ENCODE measurements around the gene STK16. TPM values are rescaled to one million over a fixed set of nuclear protein-coding genes. Genes with fewer than 3 reads are reported as not detected.
A peak's percentile ranks its signal among the peaks of the same experiment; 100 is the strongest.
"Not testable (repeated sequence)": the region's sequence is repeated elsewhere in the genome, so short reads cannot be mapped to it uniquely, and the experiment has no call there.

The STK16 gene, protein sequence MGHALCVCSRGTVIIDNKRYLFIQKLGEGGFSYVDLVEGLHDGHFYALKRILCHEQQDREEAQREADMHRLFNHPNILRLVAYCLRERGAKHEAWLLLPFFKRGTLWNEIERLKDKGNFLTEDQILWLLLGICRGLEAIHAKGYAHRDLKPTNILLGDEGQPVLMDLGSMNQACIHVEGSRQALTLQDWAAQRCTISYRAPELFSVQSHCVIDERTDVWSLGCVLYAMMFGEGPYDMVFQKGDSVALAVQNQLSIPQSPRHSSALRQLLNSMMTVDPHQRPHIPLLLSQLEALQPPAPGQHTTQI
- 9.0 TPM for polyA plus RNA-seq (2013, experiment 1 of 2)
- polyA plus RNA-seq (2013, experiment 2 of 2) = 8.8 TPM

DNA sequence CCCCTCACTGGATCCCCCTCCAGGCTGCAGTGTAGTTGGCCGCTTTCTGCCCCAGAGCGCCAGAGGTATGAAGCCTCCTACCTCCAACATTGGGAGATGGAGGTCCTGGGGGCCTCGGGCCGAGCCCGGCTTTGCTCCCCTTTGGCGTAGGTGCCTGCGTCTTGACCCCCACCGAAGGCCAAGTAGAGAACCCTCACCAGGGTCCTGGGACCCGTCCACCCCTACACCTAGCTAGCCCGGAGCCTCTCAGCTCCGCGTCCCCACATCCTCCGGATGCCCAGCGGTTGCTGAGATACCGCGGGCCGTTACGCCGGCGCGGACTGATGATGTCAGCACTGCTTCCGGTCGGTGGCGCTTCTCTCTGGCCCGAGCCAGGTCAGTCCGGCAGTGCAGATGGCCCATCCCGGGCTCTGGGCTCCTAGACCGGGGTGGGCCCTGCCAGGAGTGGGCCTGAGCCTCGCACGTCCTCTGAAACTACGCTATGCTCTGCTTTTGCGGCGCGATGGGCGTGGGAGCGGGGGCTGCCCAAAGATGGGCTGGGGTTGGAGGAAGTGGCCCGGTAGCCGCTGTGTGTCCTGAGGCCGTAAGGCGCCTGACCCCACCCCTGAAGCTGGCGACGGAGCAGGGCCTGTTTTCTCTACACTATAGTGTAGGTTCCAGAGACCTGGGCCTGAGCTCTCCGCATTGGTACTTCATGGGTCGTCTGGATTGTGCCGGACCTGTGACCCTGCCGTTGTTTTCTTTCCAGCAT lies at the start of gene STK16, which contains the start of gene GLB1L:
STK16 (plus strand) TSS at position 332 of the 751 bp plus-strand sequence. CDS start 521 bp downstream, outside the sequence.
GLB1L (minus strand) TSS at position 297 of the 751 bp plus-strand sequence. CDS start 1,871 bp downstream, outside the sequence.
- Histone ChIP-seq H3K36me3 (ENCODE audit: control insufficient read depth, insufficient read depth, low read length) (no peaks in the 10 kb centered on the region), H3K9ac (ENCODE audit: low read length) (peak within 1 kb of the TSS; percentile 99), H3K27ac (ENCODE audit: low read depth, low read length) (no peak within 1 kb of the TSS), H4K5ac (ENCODE audit: low read length) (peak within 1 kb of the TSS; percentile 12), H3K23ac (ENCODE audit: low read length) (peak within 1 kb of the TSS; percentile 89), H3K4me1 (ENCODE audit: control insufficient read depth, low read depth, low read length) (peaks cover 2% of the 10 kb centered on the region), H4K8ac (ENCODE audit: low read depth, low read length) (peak within 1 kb of the TSS; percentile 69), H3K79me1 (ENCODE audit: low read length) (peaks cover 7% of the 10 kb centered on the region), H3K4ac (ENCODE audit: low read depth, low read length) (peak within 1 kb of the TSS; percentile 59), H3K79me2 (ENCODE audit: control insufficient read depth, insufficient read depth, low read length) (no peaks in the 10 kb centered on the region), H3K56ac (ENCODE audit: low read length) (peak within 1 kb of the TSS; percentile 100), H2BK15ac (replicated peaks; ENCODE audit: low read depth) (no peak within 1 kb of the TSS), H3K4me3 (ENCODE audit: low read length) (peak within 1 kb of the TSS; percentile 95), H3K27me3 (ENCODE audit: insufficient read depth, low read length, poor library complexity) (no peaks in the 10 kb centered on the region), H2AK5ac (ENCODE audit: low read length) (peak within 1 kb of the TSS; percentile 22), H3K18ac (ENCODE audit: low read length) (peak within 1 kb of the TSS; percentile 13), H2BK120ac (ENCODE audit: low read depth, low read length) (no peak within 1 kb of the TSS), H3K4me2 (ENCODE audit: low read length) (peak within 1 kb of the TSS; percentile 78), H2BK5ac (ENCODE audit: low read length) (peak within 1 kb of the TSS; percentile 76)
- DNase-seq = peak; percentile 97
- WGBS (ENCODE audit: extremely low coverage, insufficient coverage, low lambda C conversion rate) = no CpG with 5 or more reads among the region's 46 CpGs

DNA sequence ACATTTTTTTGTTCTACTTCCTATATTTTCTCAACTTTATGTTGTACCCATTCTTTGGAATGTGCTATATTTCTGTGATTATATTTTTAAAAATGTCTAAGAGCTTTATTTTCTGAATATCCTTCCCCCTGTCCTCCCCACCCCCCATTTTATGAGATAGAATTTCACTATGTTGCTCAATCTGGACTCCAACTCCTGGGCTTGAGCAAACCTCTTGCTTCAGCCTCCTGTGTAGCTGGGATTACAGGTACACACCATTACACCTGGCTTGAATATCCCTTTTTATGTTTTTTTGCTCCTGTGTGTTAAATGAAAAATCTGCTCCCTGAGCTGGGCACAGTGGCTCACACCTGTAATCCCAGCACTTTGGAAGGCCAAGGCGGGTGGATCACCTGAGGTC lies 47.9 kb upstream of the STK16 start:
- H3K18ac ChIP-seq (ENCODE audit: low read length) = no peak overlapping the region
- no peak overlapping the region for H2BK15ac ChIP-seq (replicated peaks; ENCODE audit: low read depth)
- no CpG with 5 or more reads among the region's 1 CpG for WGBS (ENCODE audit: extremely low coverage, insufficient coverage, low lambda C conversion rate)
- H2BK120ac ChIP-seq (ENCODE audit: low read depth, low read length) = no peak overlapping the region
- no peak overlapping the region for H3K4ac ChIP-seq (ENCODE audit: low read depth, low read length)
- H3K27me3 ChIP-seq (ENCODE audit: insufficient read depth, low read length, poor library complexity) = no peaks in the 10 kb centered on the region
- no peak overlapping the region for H3K23ac ChIP-seq (ENCODE audit: low read length)
- H2BK5ac ChIP-seq (ENCODE audit: low read length) = no peak overlapping the region
- no peak overlapping the region for H3K4me2 ChIP-seq (ENCODE audit: low read length)
- H3K56ac ChIP-seq (ENCODE audit: low read length) = no peak overlapping the region
- H3K79me2 ChIP-seq (ENCODE audit: control insufficient read depth, insufficient read depth, low read length) = no peaks in the 10 kb centered on the region
- H3K27ac ChIP-seq (ENCODE audit: low read depth, low read length) = no peak overlapping the region
- H3K36me3 ChIP-seq (ENCODE audit: control insufficient read depth, insufficient read depth, low read length) = no peaks in the 10 kb centered on the region
- no peaks in the 10 kb centered on the region for H3K79me1 ChIP-seq (ENCODE audit: low read length)
- H2AK5ac ChIP-seq (ENCODE audit: low read length) = no peak overlapping the region
- no peak overlapping the region for H4K5ac ChIP-seq (ENCODE audit: low read length)
- no peak overlapping the region for H4K8ac ChIP-seq (ENCODE audit: low read depth, low read length)
- no peak overlapping the region for H3K9ac ChIP-seq (ENCODE audit: low read length)
- H3K4me3 ChIP-seq (ENCODE audit: low read length) = no peak overlapping the region
- H3K4me1 ChIP-seq (ENCODE audit: control insufficient read depth, low read depth, low read length) = no peaks in the 10 kb centered on the region
- no peak for DNase-seq

DNA sequence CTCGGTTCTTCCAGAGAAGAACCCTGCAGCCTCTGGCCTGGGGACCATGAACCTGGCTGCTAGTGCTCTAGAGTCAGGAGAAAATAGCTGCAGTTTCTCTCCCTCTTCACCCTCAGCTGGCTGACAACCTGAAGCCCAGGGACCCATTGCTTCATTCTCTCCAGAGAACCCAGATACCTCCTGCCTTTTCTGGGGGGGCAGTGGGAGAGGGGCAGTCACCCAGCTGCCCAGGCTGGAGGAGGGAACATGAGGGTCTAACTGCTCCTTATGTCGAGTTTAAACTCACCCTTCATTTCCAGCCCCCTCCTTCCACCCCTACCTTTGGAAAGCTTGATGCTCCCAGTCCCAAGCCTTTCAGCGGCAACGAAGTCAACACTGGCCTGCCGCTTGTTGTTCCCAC lies 46.3 kb upstream of the STK16 start:
- no peak overlapping the region for H3K4me3 ChIP-seq (ENCODE audit: low read length)
- H3K18ac ChIP-seq (ENCODE audit: low read length) = no peak overlapping the region
- no peak overlapping the region for H4K8ac ChIP-seq (ENCODE audit: low read depth, low read length)
- no peak overlapping the region for H2AK5ac ChIP-seq (ENCODE audit: low read length)
- no peak overlapping the region for H3K4ac ChIP-seq (ENCODE audit: low read depth, low read length)
- no peak overlapping the region for H2BK5ac ChIP-seq (ENCODE audit: low read length)
- H4K5ac ChIP-seq (ENCODE audit: low read length) = no peak overlapping the region
- no peaks in the 10 kb centered on the region for H3K79me2 ChIP-seq (ENCODE audit: control insufficient read depth, insufficient read depth, low read length)
- no peak for DNase-seq
- H3K27me3 ChIP-seq (ENCODE audit: insufficient read depth, low read length, poor library complexity) = no peaks in the 10 kb centered on the region
- no peak overlapping the region for H2BK15ac ChIP-seq (replicated peaks; ENCODE audit: low read depth)
- no peak overlapping the region for H3K23ac ChIP-seq (ENCODE audit: low read length)
- no peak overlapping the region for H3K9ac ChIP-seq (ENCODE audit: low read length)
- WGBS (ENCODE audit: extremely low coverage, insufficient coverage, low lambda C conversion rate) = no CpG with 5 or more reads among the region's 5 CpGs
- H3K36me3 ChIP-seq (ENCODE audit: control insufficient read depth, insufficient read depth, low read length) = no peaks in the 10 kb centered on the region
- no peak overlapping the region for H2BK120ac ChIP-seq (ENCODE audit: low read depth, low read length)
- H3K4me2 ChIP-seq (ENCODE audit: low read length) = no peak overlapping the region
- no peaks in the 10 kb centered on the region for H3K79me1 ChIP-seq (ENCODE audit: low read length)
- no peak overlapping the region for H3K27ac ChIP-seq (ENCODE audit: low read depth, low read length)
- H3K4me1 ChIP-seq (ENCODE audit: control insufficient read depth, low read depth, low read length) = no peaks in the 10 kb centered on the region
- no peak overlapping the region for H3K56ac ChIP-seq (ENCODE audit: low read length)

DNA sequence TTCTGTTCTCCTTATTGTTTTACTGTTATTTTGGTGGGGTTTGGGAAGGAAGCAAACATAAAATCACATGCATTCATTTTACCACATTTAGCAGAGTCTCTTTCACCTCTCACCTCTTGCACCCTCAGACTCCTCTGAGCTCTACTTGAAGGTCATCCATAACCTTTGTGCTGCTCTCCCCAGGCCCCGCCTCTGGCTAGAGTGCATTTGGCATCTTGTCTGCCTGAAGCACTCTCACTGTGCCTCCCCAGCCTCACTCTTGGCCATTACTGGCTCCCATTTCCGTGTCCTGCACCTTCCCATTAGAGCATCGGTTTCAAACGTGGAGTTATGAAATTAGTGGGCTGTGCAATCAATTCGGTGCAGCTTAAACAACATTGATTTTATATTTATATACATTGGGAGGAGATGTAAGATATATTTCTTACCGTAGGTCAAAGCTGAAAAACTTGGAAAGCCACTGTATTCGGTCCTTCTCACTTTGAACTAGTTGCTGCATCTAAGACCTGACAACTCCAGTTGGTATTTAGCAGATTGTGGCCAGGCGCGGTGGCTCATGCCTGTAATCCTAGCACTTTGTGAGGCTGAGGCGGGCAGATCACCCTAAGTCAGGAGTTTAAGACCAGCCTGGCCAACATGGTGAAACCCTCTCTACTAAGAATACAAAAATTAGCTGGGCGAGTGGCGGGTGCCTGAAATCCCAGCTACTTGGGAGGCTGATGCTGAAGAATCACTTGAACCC lies 45.6 kb upstream of the STK16 start:
- Histone ChIP-seq H4K8ac (ENCODE audit: low read depth, low read length) (no peak overlapping the region), H3K4me3 (ENCODE audit: low read length) (no peak overlapping the region), H2BK15ac (replicated peaks; ENCODE audit: low read depth) (no peak overlapping the region), H3K18ac (ENCODE audit: low read length) (no peak overlapping the region), H3K4me2 (ENCODE audit: low read length) (no peak overlapping the region), H3K4me1 (ENCODE audit: control insufficient read depth, low read depth, low read length) (no peaks in the 10 kb centered on the region), H2AK5ac (ENCODE audit: low read length) (no peak overlapping the region), H3K27ac (ENCODE audit: low read depth, low read length) (no peak overlapping the region), H3K56ac (ENCODE audit: low read length) (no peak overlapping the region), H3K79me2 (ENCODE audit: control insufficient read depth, insufficient read depth, low read length) (no peaks in the 10 kb centered on the region), H3K79me1 (ENCODE audit: low read length) (no peaks in the 10 kb centered on the region), H4K5ac (ENCODE audit: low read length) (no peak overlapping the region), H3K4ac (ENCODE audit: low read depth, low read length) (no peak overlapping the region), H3K23ac (ENCODE audit: low read length) (no peak overlapping the region), H3K9ac (ENCODE audit: low read length) (no peak overlapping the region), H2BK120ac (ENCODE audit: low read depth, low read length) (no peak overlapping the region), H3K27me3 (ENCODE audit: insufficient read depth, low read length, poor library complexity) (no peaks in the 10 kb centered on the region), H3K36me3 (ENCODE audit: control insufficient read depth, insufficient read depth, low read length) (no peaks in the 10 kb centered on the region), H2BK5ac (ENCODE audit: low read length) (no peak overlapping the region)
- no CpG with 5 or more reads among the region's 12 CpGs for WGBS (ENCODE audit: extremely low coverage, insufficient coverage, low lambda C conversion rate)
- DNase-seq = no peak

DNA sequence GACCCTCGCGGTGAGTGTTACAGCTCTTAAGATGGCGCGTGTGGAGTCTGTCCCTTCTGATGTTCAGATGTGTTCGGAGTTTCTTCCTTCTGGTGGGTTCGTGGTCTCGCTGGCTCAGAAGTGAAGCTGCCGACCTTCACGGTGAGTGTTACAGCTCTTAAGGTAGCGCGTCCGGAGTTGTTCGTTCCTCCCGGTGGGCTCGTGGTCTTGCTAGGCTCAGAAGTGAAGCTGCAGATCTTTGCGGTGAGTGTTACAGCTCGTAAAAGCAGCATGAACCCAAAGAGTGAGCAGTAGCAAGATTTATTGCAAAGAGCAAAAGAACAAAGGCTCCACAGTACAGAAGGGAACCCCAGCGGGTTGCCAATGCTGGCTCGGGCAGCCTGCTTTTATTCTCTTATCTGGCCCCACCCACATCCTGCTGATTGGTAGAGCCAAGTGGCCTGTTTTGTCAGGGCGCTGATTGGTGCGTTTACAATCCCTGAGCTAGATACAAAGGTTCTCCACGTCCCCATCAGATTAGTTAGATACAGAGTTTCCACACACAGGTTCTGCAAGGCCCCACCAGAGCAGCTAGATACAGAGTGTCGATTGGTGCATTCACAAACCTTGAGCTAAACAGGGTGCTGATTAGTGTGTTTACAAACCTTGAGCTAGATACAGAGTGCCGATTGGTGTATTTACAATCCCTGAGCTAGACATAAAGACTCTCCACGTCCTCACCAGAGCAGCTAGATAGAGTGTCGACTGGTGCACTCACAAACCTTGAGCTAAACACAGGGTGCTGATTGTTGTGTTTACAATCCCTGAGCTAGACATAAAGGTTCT lies 44.6 kb upstream of the STK16 start:
- H3K9ac ChIP-seq (ENCODE audit: low read length); H3K4me1 ChIP-seq (ENCODE audit: control insufficient read depth, low read depth, low read length); H3K4me2 ChIP-seq (ENCODE audit: low read length); H3K23ac ChIP-seq (ENCODE audit: low read length); H2BK5ac ChIP-seq (ENCODE audit: low read length); H2BK15ac ChIP-seq (replicated peaks; ENCODE audit: low read depth); H4K8ac ChIP-seq (ENCODE audit: low read depth, low read length); H3K4me3 ChIP-seq (ENCODE audit: low read length); H3K56ac ChIP-seq (ENCODE audit: low read length); H3K36me3 ChIP-seq (ENCODE audit: control insufficient read depth, insufficient read depth, low read length); H3K18ac ChIP-seq (ENCODE audit: low read length); H4K5ac ChIP-seq (ENCODE audit: low read length); H3K79me1 ChIP-seq (ENCODE audit: low read length); DNase-seq; H3K4ac ChIP-seq (ENCODE audit: low read depth, low read length); H3K27me3 ChIP-seq (ENCODE audit: insufficient read depth, low read length, poor library complexity); H2AK5ac ChIP-seq (ENCODE audit: low read length); H2BK120ac ChIP-seq (ENCODE audit: low read depth, low read length); H3K79me2 ChIP-seq (ENCODE audit: control insufficient read depth, insufficient read depth, low read length); H3K27ac ChIP-seq (ENCODE audit: low read depth, low read length): not testable (repeated sequence)
- WGBS (ENCODE audit: extremely low coverage, insufficient coverage, low lambda C conversion rate) = no CpG with 5 or more reads among the region's 26 CpGs

Data from mesendoderm (in vitro differentiated cells).